GM12878 (cell line): Measurements from ENCODE around the gene CLPSL1.

Source experiments
- ATF2 ChIP-seq: IDR thresholded peaks from 2 replicates; pipeline ENCODE4 v1.6.1; 2012; ENCODE audit warnings: low read length, inconsistent platforms
- CTCF ChIP-seq, 3 experiments: IDR thresholded peaks in 2 of 3; conservative IDR thresholded peaks in 1 of 3; 2 replicates each; pipeline ENCODE4 v1.5.1; 2011; ENCODE audit warnings: low read depth in 3 of 3, low read length in 3 of 3, mild to moderate bottlenecking in 3 of 3, control low read depth in 2 of 3, moderate library complexity in 2 of 3, inconsistent platforms in 1 of 3, mixed read lengths in 1 of 3; ENCODE audit not compliant: control insufficient read depth in 2 of 3, insufficient read depth in 1 of 3; ENCODE audit errors: extremely low read depth in 1 of 3
- EP300 ChIP-seq, 2 experiments: fragments of 150-350 bp in 1 of 2; IDR thresholded peaks; 2 replicates each; pipeline ENCODE4 v1.6.1; 2011 to 2012; ENCODE audit warnings: low read depth in 2 of 2, low read length in 2 of 2, borderline replicate concordance in 1 of 2, improper control_type of control experiment in 1 of 2, inconsistent platforms in 1 of 2; ENCODE audit not compliant: control insufficient read depth in 1 of 2
- GABPA ChIP-seq: IDR thresholded peaks from 2 replicates; pipeline ENCODE4 v1.6.1; 2014; ENCODE audit warnings: antibody characterized with exemption, low read depth, mild to moderate bottlenecking, inconsistent platforms
- MAX ChIP-seq: IDR thresholded peaks from 2 replicates; pipeline ENCODE4 v1.6.1; 2012; ENCODE audit warnings: low read depth, low read length, improper control_type of control experiment
- MXI1 ChIP-seq: fragments of 150-350 bp; IDR thresholded peaks from 2 replicates; pipeline ENCODE4 v1.6.1; 2011; ENCODE audit warnings: low read depth, mild to moderate bottlenecking, inconsistent platforms, low read length, improper control_type of control experiment
- NRF1 ChIP-seq: conservative IDR thresholded peaks from 2 replicates; pipeline ENCODE4 v1.6.1; 2011; ENCODE audit warnings: mild to moderate bottlenecking, low read depth, low read length, improper control_type of control experiment
- POLR2AphosphoS5 ChIP-seq: IDR thresholded peaks from 2 replicates; pipeline ENCODE4 v1.6.1; 2011; ENCODE audit warnings: mild to moderate bottlenecking, low read length, inconsistent platforms
- RAD21 ChIP-seq: IDR thresholded peaks from 2 replicates; pipeline ENCODE4 v1.6.1; 2011; ENCODE audit warnings: mild to moderate bottlenecking, low read depth, low read length, moderate library complexity; ENCODE audit not compliant: insufficient read depth
- SMAD1 ChIP-seq: fragments of 450-650 bp; IDR thresholded peaks from 2 replicates; pipeline ENCODE4 v1.6.1; 2018; ENCODE audit warnings: mild to moderate bottlenecking, low read depth; ENCODE audit not compliant: partially characterized antibody
- YY1 ChIP-seq: IDR thresholded peaks from 2 replicates; pipeline ENCODE4 v1.6.1; 2011; ENCODE audit warnings: low read depth, mild to moderate bottlenecking, low read length
- ZNF687 ChIP-seq: fragments of 450-650 bp; IDR thresholded peaks from 2 replicates; pipeline ENCODE4 v1.6.1; 2017; ENCODE audit warnings: mild to moderate bottlenecking, moderate library complexity

- TF ChIP-seq CTCF (IDR thresholded peaks at IDR 0.05 in 2 of 3, conservative IDR thresholded peaks at IDR 0.05 in 1 of 3; ENCODE audit: control insufficient read depth in 2 of 3, extremely low read depth in 1 of 3, insufficient read depth in 1 of 3, low read depth in 3 of 3, low read length in 3 of 3) (no peak), MAX (no peak), EP300 (IDR thresholded peaks at IDR 0.05; ENCODE audit: borderline replicate concordance in 1 of 2, control insufficient read depth in 1 of 2, low read depth in 2 of 2, low read length in 2 of 2) (no peak), GABPA (no peak), YY1 (no peak), MXI1 (no peak), NRF1 (no peak), POLR2AphosphoS5 (no peak), RAD21 (no peak), ATF2 (no peak), ZNF687 (no peak), SMAD1 (no peak)
Measured at GRCh38 chr6:35810971-35811698, 30.3 kb downstream of the CLPSL1 start.
